Omental fat pad (tissue), 4 donors: ENCODE data around the gene ULK1. TPM values are rescaled to one million over a fixed set of nuclear protein-coding genes. Genes with fewer than 3 reads are reported as not detected.

Source experiments
- ATAC-seq: fragments of 150-250 bp; one replicate; pipeline ENCODE4 v1.9.1; 2016; ENCODE audit warnings: mild to moderate bottlenecking, moderate library complexity; ENCODE audit not compliant: low FRiP score
- DNase-seq: peaks from one replicate; pipeline ENCODE4 v3.0.0-alpha.2; 2019; ENCODE audit warnings: low spot score
- CTCF ChIP-seq, 3 donors: fragments of 450-650 bp; IDR thresholded peaks; one replicate each; pipeline ENCODE4 v1.5.1; 2016 to 2017; ENCODE audit warnings: antibody characterized with exemption in 3 of 3, mild to moderate bottlenecking in 3 of 3, moderate library complexity in 2 of 3
- total RNA-seq, 4 donors: library from RNA; depleted of rRNA; stranded (reverse); fragments of >200 nt; gene quantifications; one replicate each; pipeline ENCODE4 v1.1.0, GENCODE V29; 2016

ULK1 gene
- total RNA-seq, 4 donors from 2014 or later = 7.7 to 24.4 (median 9.4) TPM

GRCh38 chr12:131919366-131920156 is 25.1 kb downstream of the ULK1 start:
- no peak for ATAC-seq
- no peak for TF ChIP-seq CTCF (IDR thresholded peaks at IDR 0.05)
- DNase-seq = no peak

GRCh38 chr12:131920157-131920508 is 25.7 kb downstream of the ULK1 start:
- no peak for TF ChIP-seq CTCF (IDR thresholded peaks at IDR 0.05)
- DNase-seq = no peak
- no peak for ATAC-seq

- no peak for TF ChIP-seq CTCF (IDR thresholded peaks at IDR 0.05)
- no peak for ATAC-seq
- no peak for DNase-seq
These were observed 26.7 kb downstream of the ULK1 start for GRCh38 chr12:131920902-131921840.

- DNase-seq (no peak), ATAC-seq (no peak)
- no peak for TF ChIP-seq CTCF (IDR thresholded peaks at IDR 0.05)
These were observed 27.7 kb downstream of the ULK1 start for GRCh38 chr12:131921866-131922769.

GRCh38 chr12:131922772-131923171 is 28.4 kb downstream of the ULK1 start:
- no peak for TF ChIP-seq CTCF (IDR thresholded peaks at IDR 0.05)
- ATAC-seq = no peak
- no peak for DNase-seq

- no peak for ATAC-seq
- DNase-seq = no peak
- TF ChIP-seq CTCF (IDR thresholded peaks at IDR 0.05) = no peak
These were observed 28.8 kb downstream of the ULK1 start for GRCh38 chr12:131923260-131923659.
